Ramos (cell line): ENCODE data around the gene SIK2.

Experiments used
- in situ Hi-C: fragments of 300-500 bp; cut with MboI; formaldehyde crosslinking; loops from one replicate; pipeline ENCODE4 v1.14.3; 2022; ENCODE audit warnings: low sequenced_read_pairs; ENCODE audit not compliant: unreplicated experiment

SIK2 gene

DNA sequence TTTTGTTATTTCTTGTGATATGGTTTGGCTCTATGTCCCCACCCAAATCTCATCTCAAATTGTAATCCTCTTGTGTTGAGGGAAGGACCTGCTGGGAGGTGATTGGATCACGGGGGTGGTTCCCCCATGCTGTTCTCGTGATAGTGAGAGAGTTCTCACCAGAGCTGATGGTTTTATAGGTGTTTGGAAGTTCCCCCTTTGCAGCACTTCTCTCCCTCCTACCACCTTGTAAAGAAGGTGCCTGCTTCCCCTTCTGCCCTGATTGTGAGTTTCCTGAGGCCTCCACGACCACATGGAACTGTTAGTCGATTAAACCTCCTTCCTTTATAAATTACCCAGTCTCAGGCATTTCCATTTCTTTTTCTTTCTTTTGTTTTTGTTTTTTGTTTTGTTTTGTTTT, 24.4 kb upstream of the SIK2 start:
- in situ Hi-C loops = no loop called here

DNA sequence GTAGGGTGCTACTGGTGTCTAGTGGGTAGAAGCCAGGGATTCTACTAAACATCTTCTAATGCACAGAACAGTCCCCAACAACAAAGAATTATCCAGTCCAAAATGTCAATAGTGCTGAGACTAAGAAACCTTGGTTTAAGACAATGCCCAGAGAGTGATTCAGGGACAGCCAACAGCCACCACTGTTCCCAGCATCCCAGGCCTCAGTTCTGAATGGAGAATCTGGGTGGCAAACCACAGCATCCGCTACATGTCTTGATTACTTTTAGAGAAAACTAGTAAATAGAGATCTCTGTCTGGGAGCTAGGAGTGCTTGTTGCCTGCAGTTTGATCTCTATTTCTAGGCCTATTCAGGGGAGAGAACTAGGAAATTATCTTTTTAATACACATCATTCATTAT, 20.9 kb upstream of the SIK2 start:
- in situ Hi-C loops = no loop called here

DNA sequence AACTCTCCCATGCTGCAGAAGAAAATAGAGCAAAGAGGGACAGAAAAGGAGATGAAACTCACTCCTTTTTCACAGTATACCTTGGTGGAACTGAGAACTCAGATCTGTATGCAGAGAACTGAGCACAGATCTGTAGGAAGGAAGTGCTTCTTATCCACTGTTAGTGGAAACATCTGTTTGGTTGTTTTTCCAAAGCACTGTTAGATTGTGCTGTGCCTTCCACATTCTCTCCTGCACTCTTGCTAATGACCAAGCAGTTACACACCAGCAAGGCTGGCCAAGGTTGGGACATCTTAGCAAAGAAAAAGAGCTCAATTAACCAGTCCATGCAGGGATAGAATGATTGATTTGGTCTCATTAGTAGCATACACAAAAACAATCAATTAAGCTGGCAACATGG, 20.1 kb upstream of the SIK2 start:
- in situ Hi-C loops = no loop called here

DNA sequence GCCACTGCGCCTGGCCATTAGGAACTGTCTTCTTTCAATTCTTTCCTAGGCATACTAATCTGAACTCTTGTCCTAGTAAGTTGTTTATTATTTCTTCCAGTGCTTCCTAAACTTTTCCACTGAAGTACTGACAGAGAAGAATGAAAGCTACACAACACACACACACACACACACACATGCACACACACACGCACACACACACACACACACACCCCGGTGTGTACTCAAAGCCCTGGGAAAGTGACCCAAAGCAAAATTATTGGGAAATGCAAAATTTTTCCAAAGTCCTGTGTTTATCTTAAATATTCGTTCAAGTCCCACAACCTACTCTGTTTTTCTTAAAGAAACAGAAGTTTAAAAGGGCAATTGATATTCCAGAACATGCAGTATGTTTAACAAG, 19.4 kb upstream of the SIK2 start:
- in situ Hi-C loops = no loop called here

DNA sequence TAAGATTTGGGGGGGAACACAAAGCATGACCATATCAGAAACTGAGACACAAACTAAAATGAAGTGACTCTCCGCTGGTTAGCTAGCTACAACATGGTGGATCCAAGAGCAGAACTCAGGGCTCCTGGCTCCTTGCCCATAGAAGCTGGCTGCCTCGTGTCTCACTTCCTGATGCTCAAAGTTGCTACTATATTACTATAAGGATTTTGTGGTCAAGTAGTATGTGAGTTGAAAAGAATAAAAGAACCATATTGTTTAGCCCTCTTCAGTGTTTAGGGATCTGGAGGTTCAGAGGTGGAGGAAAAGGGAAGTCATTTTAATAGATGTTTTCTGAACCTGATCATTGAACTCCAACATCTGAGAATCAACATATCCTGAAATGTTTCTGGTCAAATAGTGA, 16.9 kb upstream of the SIK2 start:
- in situ Hi-C loops = loop anchor here (5.0 kb wide), 1 partner anchor 257 kb away; no protein-coding TSS in a partner anchor

DNA sequence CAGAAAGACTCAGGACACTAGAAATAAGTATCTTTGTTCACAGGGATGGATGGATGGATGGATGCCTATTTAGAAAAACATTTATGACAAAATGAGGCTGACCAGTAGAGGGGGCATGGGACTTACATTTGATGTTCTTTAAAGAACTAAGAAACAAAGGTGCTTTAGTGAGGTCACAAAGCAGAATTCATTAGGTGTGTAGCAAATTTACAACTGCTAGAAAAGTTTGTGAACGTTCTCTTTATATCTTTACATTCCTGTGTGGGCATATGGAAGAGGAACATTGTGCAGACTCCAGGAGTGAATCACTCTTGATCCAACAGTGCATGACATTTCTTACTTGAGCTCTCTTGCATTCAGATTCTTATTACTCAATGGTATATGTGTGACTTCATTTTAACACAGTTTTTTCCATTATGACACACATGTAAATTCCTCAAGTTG, 15.8 kb upstream of the SIK2 start:
- in situ Hi-C loops = loop anchor here (5.0 kb wide), 1 partner anchor 256 kb away; no protein-coding TSS in a partner anchor

DNA sequence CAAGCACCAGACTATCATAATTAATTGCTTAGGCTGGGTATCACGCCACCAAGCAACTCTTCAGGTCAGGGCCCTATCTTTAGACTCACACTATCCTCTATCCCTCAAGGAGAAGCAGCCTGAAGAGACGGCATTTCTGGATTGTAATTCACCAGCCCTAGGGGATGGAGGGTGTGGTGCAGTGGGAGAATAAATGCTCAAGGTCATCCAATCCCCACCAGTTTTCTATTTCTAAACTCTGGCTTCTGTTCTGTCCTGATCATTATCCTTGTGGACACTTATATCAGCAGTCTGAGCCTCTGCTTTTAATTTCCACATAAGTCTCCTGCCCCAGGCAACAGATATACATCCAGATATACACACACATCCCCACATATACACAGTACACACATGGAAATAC, 13.1 kb upstream of the SIK2 start:
- in situ Hi-C loops = loop anchor here (5.0 kb wide), 1 partner anchor 253 kb away; no protein-coding TSS in a partner anchor

DNA sequence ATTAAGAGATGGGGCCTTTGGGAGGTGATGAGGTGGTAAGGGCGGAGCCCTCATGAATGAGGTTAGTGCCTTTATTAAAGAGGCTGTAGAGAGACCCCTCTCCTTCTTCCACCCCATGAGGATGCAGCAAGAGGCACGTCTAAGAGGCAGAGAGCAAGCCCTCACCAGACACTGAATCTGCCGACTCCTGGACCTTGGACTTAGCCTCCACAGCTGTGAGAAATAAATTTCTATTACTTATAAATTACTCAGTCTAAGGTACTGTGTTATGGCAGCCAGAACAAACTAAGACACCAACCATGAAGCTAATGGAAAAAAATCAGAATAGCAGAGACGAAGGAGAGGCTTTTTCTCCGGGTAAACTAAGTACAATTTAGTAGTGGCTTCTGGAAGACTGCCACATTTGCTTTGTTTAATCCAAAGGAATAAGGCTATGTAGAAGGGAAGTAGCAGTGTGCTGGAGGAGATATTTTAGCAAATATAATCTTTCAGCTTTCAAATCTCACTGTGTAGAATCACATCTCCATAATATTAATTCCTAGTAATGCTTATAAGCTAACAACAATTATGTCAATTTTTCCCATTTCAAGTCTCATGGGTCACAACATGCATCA, 12.3 kb upstream of the SIK2 start:
- in situ Hi-C loops = loop anchor here (5.0 kb wide), 1 partner anchor 252 kb away; no protein-coding TSS in a partner anchor

DNA sequence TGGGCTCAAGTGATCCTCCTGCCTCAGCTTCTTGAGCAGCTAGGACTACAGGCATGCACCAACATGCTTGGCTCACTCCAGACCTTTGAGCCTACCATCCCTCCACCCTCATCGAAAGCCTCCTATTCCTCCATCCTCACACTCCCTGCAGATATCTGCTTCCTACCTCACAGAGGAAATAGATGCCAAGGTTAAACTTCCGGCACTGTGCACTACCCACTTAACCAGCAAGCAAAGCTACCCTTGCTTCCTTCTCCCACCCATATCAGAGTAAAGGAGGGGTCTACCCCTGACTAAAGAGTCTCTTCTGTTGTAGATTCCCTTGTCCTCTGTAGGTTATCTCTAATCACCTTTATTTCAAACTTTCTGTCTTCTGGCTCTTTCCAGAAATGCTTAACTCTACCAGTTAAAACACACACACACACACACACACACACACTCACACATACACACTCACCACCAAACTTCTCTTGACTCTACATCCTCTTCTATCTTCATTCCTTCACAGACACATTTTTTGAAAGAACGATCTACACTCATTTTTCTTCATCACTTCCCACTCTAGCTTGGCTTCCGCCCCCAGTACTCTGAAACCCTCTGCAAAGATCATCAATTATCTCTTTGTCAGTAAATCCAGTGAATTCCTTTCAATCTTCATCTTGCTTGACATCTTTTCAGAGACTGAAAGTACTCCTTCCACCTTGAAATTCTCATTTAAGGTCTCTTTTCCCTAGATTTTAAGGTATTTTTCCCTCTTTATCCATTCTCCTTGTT, 10.9 kb upstream of the SIK2 start:
- in situ Hi-C loops = no loop called here

DNA sequence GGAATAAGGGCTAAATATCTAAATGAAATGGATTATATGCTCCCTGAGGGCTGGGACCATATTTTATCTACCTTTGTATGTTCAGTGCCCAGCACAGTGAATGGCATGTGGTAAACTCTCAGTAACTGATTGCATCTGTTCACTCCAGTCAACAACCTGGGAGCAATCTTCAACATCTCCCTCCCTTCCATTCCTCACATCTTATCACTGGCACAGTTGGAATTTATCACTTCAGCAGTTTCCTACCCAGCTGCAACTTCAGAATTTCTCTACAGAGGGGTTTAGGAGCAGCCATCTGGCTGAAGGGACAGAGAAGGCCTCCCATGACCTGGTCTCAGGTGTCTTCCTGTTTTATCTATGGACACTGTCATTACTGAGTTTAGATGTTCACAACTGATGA, 9.8 kb upstream of the SIK2 start:
- in situ Hi-C loops = no loop called here

DNA sequence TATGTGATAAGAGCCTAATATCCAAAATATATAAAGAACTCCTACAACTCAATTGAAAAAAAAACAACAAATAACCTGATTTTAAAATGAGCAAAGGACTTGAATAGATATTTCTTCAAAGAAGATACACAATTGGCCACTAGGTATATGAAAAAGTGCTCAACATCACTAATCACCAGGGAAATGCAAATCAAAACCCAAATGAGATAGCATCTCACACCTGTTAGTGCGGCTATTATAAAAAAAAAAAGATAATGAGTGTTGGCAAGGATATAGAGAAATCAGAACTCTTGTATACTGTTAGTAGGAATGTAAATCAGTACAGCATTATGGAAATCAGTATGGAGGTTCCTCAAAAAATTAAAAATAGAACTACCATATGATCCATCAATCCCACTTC, 5.9 kb upstream of the SIK2 start:
- in situ Hi-C loops = no loop called here

DNA sequence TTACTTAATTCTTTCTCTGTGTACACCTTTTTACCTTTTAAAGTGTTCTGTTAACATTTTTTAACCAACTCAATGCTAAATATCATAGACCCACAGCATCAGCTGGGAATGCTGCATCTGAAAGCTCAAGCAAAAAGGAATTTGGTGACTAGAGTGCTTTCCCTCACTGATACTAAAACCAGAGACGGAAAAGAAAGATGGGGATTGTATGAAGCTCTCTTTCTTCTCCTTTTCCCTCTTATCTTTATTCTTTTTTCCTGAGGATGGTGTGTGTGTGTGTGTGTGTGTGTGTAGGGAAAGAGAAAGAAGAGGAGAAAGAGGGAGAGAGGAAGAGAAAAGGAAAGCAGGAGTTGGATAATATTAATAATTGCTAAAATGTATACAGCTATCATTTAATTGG, 4.1 kb upstream of the SIK2 start:
- in situ Hi-C loops = no loop called here

DNA sequence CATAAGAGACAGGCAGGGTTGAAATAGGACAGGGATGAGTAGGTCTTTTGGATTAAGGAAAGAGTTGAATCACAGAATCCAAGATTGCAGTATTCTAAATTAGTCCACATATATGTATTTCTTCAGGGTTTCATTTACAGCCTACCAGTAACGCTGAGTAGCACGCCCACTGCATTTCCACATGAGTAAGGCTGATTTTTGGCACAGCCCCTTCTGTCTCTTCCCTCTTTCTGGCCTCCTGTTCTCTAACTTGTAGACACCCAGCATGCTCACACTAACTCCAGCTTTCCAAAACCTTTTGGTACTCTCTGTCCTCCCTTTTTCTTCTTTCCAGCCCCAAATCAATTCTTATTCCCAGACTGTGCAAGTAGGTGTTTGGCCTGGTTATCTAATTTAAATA, 3.7 kb upstream of the SIK2 start:
- in situ Hi-C loops = no loop called here

DNA sequence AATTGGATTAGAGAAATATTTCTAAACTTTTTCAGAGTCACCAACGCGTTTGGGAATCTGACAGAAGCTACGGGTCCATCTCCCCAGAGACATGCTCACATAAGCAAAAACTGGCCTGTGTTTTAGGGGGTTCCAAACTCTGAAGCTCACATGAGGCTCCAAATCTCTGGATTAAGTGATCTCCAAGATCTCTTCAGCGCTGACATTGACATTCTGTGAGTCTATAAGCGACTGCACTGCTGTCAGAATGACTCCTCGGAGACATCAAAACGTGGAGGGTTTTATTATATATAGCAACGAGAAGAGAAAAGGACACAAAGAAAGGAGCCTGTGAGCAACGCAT, 642 bp upstream of the SIK2 start:
- in situ Hi-C loops = loop anchor here (5.0 kb wide), 1 partner anchor 181 kb away; no protein-coding TSS in a partner anchor

DNA sequence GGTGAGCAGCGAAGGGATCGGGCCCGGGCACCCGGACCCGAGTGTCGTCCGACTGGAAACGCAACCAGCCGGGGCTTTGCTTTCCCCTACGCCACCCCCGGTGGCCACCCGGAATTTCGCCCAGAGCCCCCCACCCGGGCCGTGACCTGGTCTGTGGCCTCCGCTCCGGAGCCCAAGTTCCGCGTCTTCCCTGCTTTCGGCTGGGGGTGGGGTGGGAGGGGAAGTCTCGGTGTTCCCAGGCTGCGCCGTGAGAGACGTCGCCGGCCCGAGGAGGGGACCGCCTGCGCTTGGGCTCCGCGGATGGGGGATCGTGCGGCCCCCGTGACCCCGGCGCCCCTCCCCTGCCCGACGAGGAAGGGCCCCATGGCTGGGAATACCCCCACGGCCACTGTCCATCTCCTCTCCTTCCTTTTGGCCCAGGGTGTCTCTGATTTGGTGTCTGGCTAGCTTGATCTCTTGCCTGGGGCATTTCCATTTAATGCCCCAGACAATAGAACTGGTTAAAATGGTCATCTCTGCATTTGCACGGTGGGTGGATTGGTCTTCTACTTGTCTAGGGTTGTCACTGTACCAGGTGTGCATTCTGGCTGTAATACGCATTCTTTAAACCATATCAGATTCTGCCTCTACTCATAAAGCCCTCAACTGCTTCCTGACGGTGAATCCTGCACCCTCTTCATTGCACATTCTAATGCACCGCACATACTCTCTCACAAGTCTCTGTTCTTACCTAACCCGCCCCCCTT, 789 bp downstream of the SIK2 start:
- in situ Hi-C loops = loop anchor here (5.0 kb wide), 1 partner anchor 179 kb away; no protein-coding TSS in a partner anchor

DNA sequence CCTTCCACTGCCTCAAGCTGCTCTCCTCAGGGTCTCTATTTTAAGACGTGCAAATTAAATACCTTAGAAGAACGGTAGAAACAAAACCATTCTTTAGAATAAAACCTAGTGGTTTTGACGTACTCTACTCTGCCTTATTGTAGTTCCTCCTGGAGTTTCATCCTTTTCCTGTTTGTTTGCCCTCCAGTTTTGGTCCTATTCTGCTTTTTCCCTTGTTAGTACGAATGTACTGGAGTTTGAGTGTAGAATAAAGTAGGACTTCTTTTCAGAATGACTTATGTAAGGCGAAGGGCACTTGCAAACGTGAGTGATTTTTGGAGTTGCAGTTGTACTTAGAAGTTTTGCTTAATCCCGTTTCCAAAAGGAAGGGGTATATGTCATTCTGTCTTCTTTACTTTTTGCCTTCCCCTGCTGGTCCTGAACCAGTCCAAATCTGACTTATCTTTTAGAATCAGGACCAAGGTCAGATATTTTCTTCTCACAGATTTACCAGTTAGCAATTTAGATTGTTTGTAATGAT, 1.4 kb downstream of the SIK2 start:
- in situ Hi-C loops = loop anchor here (5.0 kb wide), 1 partner anchor 179 kb away; no protein-coding TSS in a partner anchor

DNA sequence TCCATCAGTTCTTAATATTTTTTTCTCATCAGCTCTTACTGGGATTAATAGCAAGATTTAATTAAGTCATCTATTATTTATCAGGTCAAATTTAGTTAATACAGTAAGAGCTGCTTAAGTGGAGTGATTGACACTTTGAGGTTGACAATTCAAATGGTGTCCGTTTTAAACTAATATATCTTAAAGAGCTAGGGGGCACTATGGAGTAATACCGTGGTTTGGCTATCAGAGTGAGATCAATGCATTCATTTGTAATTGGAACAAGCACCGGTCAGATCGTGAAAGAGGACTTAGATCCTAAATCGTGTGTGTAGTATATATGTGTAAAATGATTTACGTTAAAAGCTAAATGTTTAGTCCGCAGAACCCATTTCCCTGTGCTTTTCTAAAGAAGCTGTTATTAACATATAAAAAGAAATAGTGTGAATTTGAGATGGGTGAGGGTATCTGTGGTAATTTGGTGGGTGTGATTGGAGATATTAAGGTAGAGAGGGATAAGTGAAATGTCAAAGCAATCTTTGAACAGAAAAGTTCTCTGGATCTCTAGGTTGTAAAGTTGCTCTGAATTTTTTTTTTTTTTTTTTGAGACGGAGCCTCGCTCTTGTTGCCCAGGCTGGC, 2.3 kb downstream of the SIK2 start:
- in situ Hi-C loops = loop anchor here (5.0 kb wide), 1 partner anchor 178 kb away; no protein-coding TSS in a partner anchor

DNA sequence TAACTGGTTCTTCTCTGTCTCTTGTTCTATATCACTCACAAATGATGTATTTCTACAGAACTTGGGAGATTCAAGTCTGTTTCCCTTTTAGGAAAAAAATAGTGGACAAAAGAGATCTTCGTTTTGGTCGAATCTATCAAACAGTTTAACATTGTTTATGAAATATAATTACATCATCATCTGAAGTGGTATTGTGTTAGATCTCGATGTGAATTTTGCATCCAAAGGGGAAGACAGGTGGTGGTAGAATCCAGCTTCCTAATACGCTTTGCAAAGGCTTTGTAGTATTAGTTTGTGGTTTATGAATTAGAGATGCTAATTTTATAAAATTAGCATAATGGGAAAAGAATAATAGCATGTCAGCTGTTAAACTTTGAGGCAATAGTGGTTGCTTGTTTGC, 3.4 kb downstream of the SIK2 start:
- in situ Hi-C loops = no loop called here

DNA sequence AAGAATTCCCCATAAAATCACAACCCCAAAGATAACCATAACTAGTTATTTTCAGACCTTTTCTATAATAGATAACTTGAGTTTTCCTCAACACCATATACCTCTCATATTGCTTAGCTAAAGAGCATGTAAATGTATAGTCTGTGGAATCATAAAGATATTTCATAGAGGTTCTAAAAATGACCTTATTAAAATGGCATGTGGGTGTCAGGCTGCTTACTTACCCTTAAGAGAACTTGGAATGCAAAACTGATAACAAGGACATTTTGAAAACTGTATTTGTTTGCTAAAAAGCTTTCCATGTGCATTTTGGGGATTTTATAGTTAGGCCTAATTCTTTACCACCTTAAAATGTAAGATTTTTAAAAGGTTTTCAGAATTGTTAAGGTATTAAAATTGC, 4.7 kb downstream of the SIK2 start:
- in situ Hi-C loops = no loop called here

DNA sequence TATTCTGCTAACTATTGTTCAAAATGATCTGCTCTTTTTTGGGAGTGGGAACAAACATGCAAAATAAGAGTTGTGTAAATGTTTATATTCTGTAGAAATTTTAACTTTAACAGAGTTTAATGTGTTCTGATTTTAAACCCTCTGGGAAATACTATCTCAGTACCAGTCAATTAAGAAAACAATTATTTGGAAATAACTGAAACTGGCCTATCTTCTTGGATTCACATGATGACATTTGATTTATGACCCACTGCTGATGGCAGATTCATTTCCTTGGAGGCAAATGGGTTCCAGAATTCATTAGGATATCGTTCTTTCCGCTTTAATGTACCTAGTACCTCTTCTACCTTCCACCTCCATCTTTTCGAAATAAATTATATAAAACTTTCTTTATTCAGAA, 5.5 kb downstream of the SIK2 start:
- in situ Hi-C loops = no loop called here
